DOHH2 (cell line): ENCODE data around the gene CABCOCO1.
"Not testable (repeated sequence)": the region's sequence is repeated elsewhere in the genome, so short reads cannot be mapped to it uniquely, and the experiment has no call there.

Experiments used
- H3F3A ChIP-seq: fragments of 200-600 bp; sonication (generic), shearing (Covaris generic); 2 replicates; pipeline ENCODE4 v1.6.0; 2016; ENCODE audit warnings: antibody characterized with exemption, mild to moderate bottlenecking; ENCODE audit not compliant: control insufficient read depth, insufficient read depth
- H3K27ac ChIP-seq: fragments of 200-600 bp; sonication (generic); 2 replicates; pipeline ENCODE4 v1.5.1; 2014; ENCODE audit warnings: low read depth, mild to moderate bottlenecking, low read length, moderate library complexity
- H3K27me3 ChIP-seq: fragments of 200-600 bp; sonication (generic); 2 replicates; pipeline ENCODE4 v1.6.1; 2014; ENCODE audit warnings: mild to moderate bottlenecking, low read length, mixed read lengths; ENCODE audit not compliant: control insufficient read depth
- H3K36me3 ChIP-seq: fragments of 200-600 bp; sonication (generic); 2 replicates; pipeline ENCODE4 v1.6.1; 2014; ENCODE audit warnings: mild to moderate bottlenecking, low read length, moderate library complexity, mixed read lengths; ENCODE audit not compliant: control insufficient read depth
- H3K4me1 ChIP-seq: fragments of 200-600 bp; sonication (generic); 2 replicates; pipeline ENCODE4 v1.6.1; 2014; ENCODE audit warnings: mild to moderate bottlenecking, low read length, mixed read lengths; ENCODE audit not compliant: control insufficient read depth
- H3K4me2 ChIP-seq: fragments of 200-600 bp; sonication (generic); 2 replicates; pipeline ENCODE4 v1.6.0; 2014; ENCODE audit warnings: mild to moderate bottlenecking, low read length, moderate library complexity
- H3K4me3 ChIP-seq: fragments of 200-600 bp; sonication (generic); 2 replicates; pipeline ENCODE4 v1.5.1; 2014; ENCODE audit warnings: mild to moderate bottlenecking, low read length, mixed read lengths
- H3K79me2 ChIP-seq: fragments of 200-600 bp; sonication (generic); 2 replicates; pipeline ENCODE4 v1.6.1; 2014; ENCODE audit warnings: mild to moderate bottlenecking, low read length, mixed read lengths; ENCODE audit not compliant: control insufficient read depth
- H3K9me2 ChIP-seq: fragments of 200-600 bp; sonication (generic); replicated peaks from 2 replicates; pipeline ENCODE4 v1.6.1; 2014; ENCODE audit warnings: mild to moderate bottlenecking, low read length, mixed read lengths; ENCODE audit not compliant: control insufficient read depth
- H3K9me3 ChIP-seq: fragments of 200-600 bp; sonication (generic); 2 replicates; pipeline ENCODE4 v1.6.1; 2014; ENCODE audit warnings: antibody characterized with exemption, low read length, mixed read lengths; ENCODE audit not compliant: control insufficient read depth, insufficient read depth
- H4K20me1 ChIP-seq: fragments of 200-600 bp; sonication (generic); 2 replicates; pipeline ENCODE4 v1.6.0; 2014; ENCODE audit warnings: low read depth, mild to moderate bottlenecking, antibody characterized with exemption, low read length, moderate library complexity; ENCODE audit not compliant: control insufficient read depth, insufficient read depth
- EZH2phosphoT487 ChIP-seq: fragments of 200-600 bp; sonication (generic); IDR thresholded peaks from 2 replicates; pipeline ENCODE4 v1.6.1; 2017; ENCODE audit warnings: borderline replicate concordance, mild to moderate bottlenecking, antibody characterized with exemption, low read length, moderate library complexity, mixed read lengths
- TF ChIP-seq, protein P1 (sequence below): fragments of 200-600 bp; sonication (generic); IDR thresholded peaks from one replicate; pipeline ENCODE4 v1.5.1; 2014; ENCODE audit warnings: antibody characterized with exemption, mild to moderate bottlenecking, low read depth, low read length; ENCODE audit not compliant: poor library complexity, severe bottlenecking

The CABCOCO1 gene

DNA sequence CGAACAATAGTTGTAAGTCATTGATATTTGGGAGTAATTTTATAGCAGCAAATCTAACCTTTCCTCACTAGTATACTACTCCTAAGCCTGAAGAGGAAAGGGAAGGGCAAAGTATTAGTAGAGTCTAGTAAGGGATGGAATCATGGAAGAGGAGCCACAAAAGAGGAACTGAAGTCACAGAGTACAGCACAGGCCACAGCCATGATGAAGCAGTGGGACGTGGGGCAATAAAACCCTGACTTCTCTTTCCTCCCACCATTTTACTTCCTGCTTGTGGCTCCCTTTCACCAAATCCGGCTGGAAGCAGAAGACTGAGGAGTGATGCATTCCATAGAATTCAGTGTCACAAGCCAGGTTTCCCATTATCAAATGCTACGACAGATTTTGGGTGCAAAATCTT is 58.7 kb downstream of the CABCOCO1 start:
- Histone ChIP-seq H3K4me3 (no peak overlapping the region), H4K20me1 (no peaks in the 10 kb centered on the region), H3K27ac (no peak overlapping the region), H3K36me3 (no peaks in the 10 kb centered on the region), H3K27me3 (no peaks in the 10 kb centered on the region), H3K9me3 (no peaks in the 10 kb centered on the region), H3K79me2 (no peaks in the 10 kb centered on the region), H3F3A (no peaks in the 10 kb centered on the region), H3K9me2 (no peaks in the 10 kb centered on the region), H3K4me1 (no peaks in the 10 kb centered on the region), H3K4me2 (no peak overlapping the region)
- TF ChIP-seq, protein P1, sequence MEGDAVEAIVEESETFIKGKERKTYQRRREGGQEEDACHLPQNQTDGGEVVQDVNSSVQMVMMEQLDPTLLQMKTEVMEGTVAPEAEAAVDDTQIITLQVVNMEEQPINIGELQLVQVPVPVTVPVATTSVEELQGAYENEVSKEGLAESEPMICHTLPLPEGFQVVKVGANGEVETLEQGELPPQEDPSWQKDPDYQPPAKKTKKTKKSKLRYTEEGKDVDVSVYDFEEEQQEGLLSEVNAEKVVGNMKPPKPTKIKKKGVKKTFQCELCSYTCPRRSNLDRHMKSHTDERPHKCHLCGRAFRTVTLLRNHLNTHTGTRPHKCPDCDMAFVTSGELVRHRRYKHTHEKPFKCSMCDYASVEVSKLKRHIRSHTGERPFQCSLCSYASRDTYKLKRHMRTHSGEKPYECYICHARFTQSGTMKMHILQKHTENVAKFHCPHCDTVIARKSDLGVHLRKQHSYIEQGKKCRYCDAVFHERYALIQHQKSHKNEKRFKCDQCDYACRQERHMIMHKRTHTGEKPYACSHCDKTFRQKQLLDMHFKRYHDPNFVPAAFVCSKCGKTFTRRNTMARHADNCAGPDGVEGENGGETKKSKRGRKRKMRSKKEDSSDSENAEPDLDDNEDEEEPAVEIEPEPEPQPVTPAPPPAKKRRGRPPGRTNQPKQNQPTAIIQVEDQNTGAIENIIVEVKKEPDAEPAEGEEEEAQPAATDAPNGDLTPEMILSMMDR = no peak
- TF ChIP-seq EZH2phosphoT487 = no peak

DNA sequence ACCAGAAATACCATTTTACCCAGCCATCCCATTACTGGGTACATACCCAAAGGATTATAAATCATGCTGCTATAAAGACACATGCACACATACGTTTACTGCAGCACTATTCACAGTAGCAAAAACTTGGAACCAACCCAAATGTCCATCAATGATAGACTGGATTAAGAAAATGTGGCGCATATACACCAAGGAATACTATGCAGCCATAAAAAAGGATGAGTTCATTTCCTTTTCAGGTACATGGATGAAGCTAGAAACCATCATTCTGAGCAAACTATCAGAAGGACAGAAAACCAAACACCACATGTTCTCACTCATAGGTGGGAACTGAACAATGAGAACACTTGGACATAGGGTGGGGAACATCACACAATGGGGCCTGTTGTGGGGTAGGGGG is 62.5 kb downstream of the CABCOCO1 start:
- H4K20me1 ChIP-seq, H3K36me3 ChIP-seq, H3K4me1 ChIP-seq, H3K9me3 ChIP-seq, H3K27me3 ChIP-seq, H3K4me3 ChIP-seq, H3K4me2 ChIP-seq, H3K79me2 ChIP-seq, H3K9me2 ChIP-seq, H3K27ac ChIP-seq, H3F3A ChIP-seq: not testable (repeated sequence)

DNA sequence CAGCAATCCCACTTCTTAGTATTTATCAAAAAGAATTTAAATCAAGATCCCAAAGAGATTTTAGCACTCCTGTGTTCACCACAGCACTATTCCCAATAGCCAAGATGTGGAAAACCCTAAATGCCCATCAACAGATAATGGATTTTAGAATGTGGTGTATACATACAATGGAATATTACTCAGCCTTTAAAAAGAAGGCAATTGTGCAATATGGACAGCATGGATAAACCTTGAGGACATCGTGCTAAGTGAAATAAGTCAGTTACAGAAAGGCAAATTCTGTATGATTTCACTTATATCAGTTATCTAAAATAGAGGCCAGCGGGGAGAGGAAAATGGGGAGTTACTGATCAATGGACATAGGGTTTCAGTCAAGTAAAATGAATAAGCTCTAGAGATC is 66.9 kb downstream of the CABCOCO1 start:
- Histone ChIP-seq H3K79me2 (no peaks in the 10 kb centered on the region), H3K4me1 (no peaks in the 10 kb centered on the region), H3K27me3 (peaks cover 12% of the 10 kb centered on the region), H3K27ac (no peak overlapping the region), H3K9me2 (no peaks in the 10 kb centered on the region), H3K36me3 (no peaks in the 10 kb centered on the region), H3F3A (no peaks in the 10 kb centered on the region), H4K20me1 (no peaks in the 10 kb centered on the region), H3K4me2 (no peak overlapping the region), H3K4me3 (no peak overlapping the region), H3K9me3 (no peaks in the 10 kb centered on the region)
- TF ChIP-seq, protein P1 = no peak
- TF ChIP-seq EZH2phosphoT487 = no peak

DNA sequence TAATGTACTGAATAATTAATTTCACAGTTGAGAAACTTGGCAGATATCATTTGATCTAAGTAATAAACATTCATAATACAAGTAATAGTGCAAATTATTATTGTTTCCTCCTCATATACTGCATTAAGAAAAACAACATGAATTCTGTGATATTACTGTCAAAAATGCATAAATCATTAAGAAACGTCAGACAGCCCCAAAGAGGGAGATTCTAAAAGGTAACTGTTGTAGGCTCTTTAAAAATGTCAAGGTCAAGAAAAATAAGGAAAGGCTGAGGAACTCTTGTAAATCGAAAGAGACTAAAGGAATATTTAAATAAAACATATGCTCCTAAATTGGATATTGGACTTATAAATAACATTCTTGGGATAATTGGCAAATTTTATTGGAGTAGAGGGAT is 67.9 kb downstream of the CABCOCO1 start:
- Histone ChIP-seq H3F3A (no peaks in the 10 kb centered on the region), H3K9me2 (no peaks in the 10 kb centered on the region), H3K4me1 (no peaks in the 10 kb centered on the region), H3K27ac (no peak overlapping the region), H3K36me3 (no peaks in the 10 kb centered on the region), H3K9me3 (no peaks in the 10 kb centered on the region), H3K27me3 (peaks cover 12% of the 10 kb centered on the region), H3K79me2 (no peaks in the 10 kb centered on the region), H4K20me1 (no peaks in the 10 kb centered on the region), H3K4me3 (no peak overlapping the region), H3K4me2 (no peak overlapping the region)
- TF ChIP-seq EZH2phosphoT487 = no peak
- TF ChIP-seq, protein P1 = no peak
